HFFc6 (cell line): ENCODE measurements around the gene STIP1. TPM values are rescaled to one million over a fixed set of nuclear protein-coding genes. Genes with fewer than 3 reads are reported as not detected.
"Not testable (repeated sequence)": the region's sequence is repeated elsewhere in the genome, so short reads cannot be mapped to it uniquely, and the experiment has no call there.

ENCODE experiments used
- DNase-seq: peaks from one replicate; pipeline ENCODE4 v3.0.0-alpha.2; 2018
- H3K27ac Mint-ChIP-seq: 2 replicates; pipeline ENCODE4 v1.8.0; 2020; ENCODE audit warnings: mild to moderate bottlenecking, mixed read lengths
- H3K27me3 Mint-ChIP-seq: 2 replicates; pipeline ENCODE4 v1.8.0; 2021; ENCODE audit warnings: mild to moderate bottlenecking, moderate library complexity, mixed read lengths; ENCODE audit not compliant: insufficient read depth
- H3K36me3 Mint-ChIP-seq: 2 replicates; pipeline ENCODE4 v1.8.0; 2021; ENCODE audit warnings: low read depth, mixed read lengths
- H3K4me1 Mint-ChIP-seq: 2 replicates; pipeline ENCODE4 v1.8.0; 2020; ENCODE audit warnings: low read depth, mixed read lengths
- H3K4me3 Mint-ChIP-seq: 2 replicates; pipeline ENCODE4 v1.8.0; 2020; ENCODE audit warnings: mild to moderate bottlenecking, moderate library complexity, mixed read lengths
- H3K9me3 Mint-ChIP-seq: 2 replicates; pipeline ENCODE4 v1.8.0; 2020; ENCODE audit warnings: mild to moderate bottlenecking, mixed read lengths
- CTCF ChIP-seq: fragments of 200-600 bp; sonication (generic); IDR thresholded peaks from 2 replicates; pipeline ENCODE4 v1.5.0; 2021; ENCODE audit warnings: antibody characterized with exemption, mild to moderate bottlenecking
- total RNA-seq, 6 experiments: library from RNA; stranded (reverse); fragmentation: NEBNext Ultra II Directional; extraction: Animal tissue kit (Norgen Biotek cat#: 25700); gene quantifications; 2 replicates in 1 of 6; 3 replicates in 5 of 6; pipeline ENCODE4 v1.2.3, GENCODE V29; 2021

Gene STIP1
- total RNA-seq, 6 experiments from 2014 or later = 203 to 259 (median 210) TPM

- Mint-ChIP-seq H3K27me3 (peaks cover 4% of the 10 kb centered on the region), H3K27ac (peak overlapping the region; percentile 70), H3K4me3 (peak overlapping the region; percentile 90), H3K36me3 (peaks cover 16% of the 10 kb centered on the region), H3K9me3 (no peaks in the 10 kb centered on the region), H3K4me1 (peaks cover 38% of the 10 kb centered on the region)
- no peak for TF ChIP-seq CTCF
- no peak for DNase-seq
These were observed 58.1 kb downstream of the STIP1 start for GRCh38 chr11:64244107-64244506.

GRCh38 chr11:64244966-64245365 lies 59.0 kb downstream of the STIP1 start:
- Mint-ChIP-seq H3K27ac (peak overlapping the region; percentile 95), H3K4me3 (peak overlapping the region; percentile 95), H3K4me1 (peaks cover 36% of the 10 kb centered on the region), H3K9me3 (no peaks in the 10 kb centered on the region), H3K27me3 (peaks cover 4% of the 10 kb centered on the region), H3K36me3 (peaks cover 16% of the 10 kb centered on the region)
- no peak for DNase-seq
- no peak for TF ChIP-seq CTCF

GRCh38 chr11:64245401-64245796 lies 59.4 kb downstream of the STIP1 start:
- no peak for DNase-seq
- Mint-ChIP-seq H3K27me3 (peaks cover 4% of the 10 kb centered on the region), H3K36me3 (peaks cover 16% of the 10 kb centered on the region), H3K4me1 (peaks cover 32% of the 10 kb centered on the region), H3K9me3 (no peaks in the 10 kb centered on the region), H3K4me3 (peak overlapping the region; percentile 95), H3K27ac (peak overlapping the region; percentile 95)
- no peak for TF ChIP-seq CTCF

- peaks cover 4% of the 10 kb centered on the region for H3K27me3 Mint-ChIP-seq
- peak overlapping the region; percentile 95 for H3K4me3 Mint-ChIP-seq
- peak; percentile 88 for DNase-seq
- no peak for TF ChIP-seq CTCF
- peaks cover 29% of the 10 kb centered on the region for H3K4me1 Mint-ChIP-seq
- H3K27ac Mint-ChIP-seq = peak overlapping the region; percentile 95
- H3K9me3 Mint-ChIP-seq = no peaks in the 10 kb centered on the region
- peaks cover 16% of the 10 kb centered on the region for H3K36me3 Mint-ChIP-seq
These were observed 60.0 kb downstream of the STIP1 start for GRCh38 chr11:64245797-64246620.

- not testable (repeated sequence) for H3K27ac Mint-ChIP-seq, H3K9me3 Mint-ChIP-seq, DNase-seq, H3K27me3 Mint-ChIP-seq
- Mint-ChIP-seq H3K36me3 (peaks cover 16% of the 10 kb centered on the region), H3K4me1 (peaks cover 29% of the 10 kb centered on the region), H3K4me3 (peak overlapping the region; percentile 89)
These were observed 60.6 kb downstream of the STIP1 start for GRCh38 chr11:64246621-64246870.

- Mint-ChIP-seq H3K27ac (peak within 1 kb of the TSS; percentile 95), H3K27me3 (peaks cover 4% of the 10 kb centered on the region), H3K4me1 (peaks cover 29% of the 10 kb centered on the region), H3K4me3 (peak within 1 kb of the TSS; percentile 95), H3K9me3 (no peaks in the 10 kb centered on the region), H3K36me3 (peaks cover 16% of the 10 kb centered on the region)
- peak; percentile 54 for TF ChIP-seq CTCF
- peak; percentile 90 for DNase-seq
These were observed 61.1 kb downstream of the STIP1 start, which contains the start of gene PPP1R14B for GRCh38 chr11:64246871-64247728. Gene PPP1R14B (minus strand): TSS chr11:64246943. CDS start chr11:64246673, 270 bp downstream.
